ENCODE measurements around the gene CATSPER4.

DNA sequence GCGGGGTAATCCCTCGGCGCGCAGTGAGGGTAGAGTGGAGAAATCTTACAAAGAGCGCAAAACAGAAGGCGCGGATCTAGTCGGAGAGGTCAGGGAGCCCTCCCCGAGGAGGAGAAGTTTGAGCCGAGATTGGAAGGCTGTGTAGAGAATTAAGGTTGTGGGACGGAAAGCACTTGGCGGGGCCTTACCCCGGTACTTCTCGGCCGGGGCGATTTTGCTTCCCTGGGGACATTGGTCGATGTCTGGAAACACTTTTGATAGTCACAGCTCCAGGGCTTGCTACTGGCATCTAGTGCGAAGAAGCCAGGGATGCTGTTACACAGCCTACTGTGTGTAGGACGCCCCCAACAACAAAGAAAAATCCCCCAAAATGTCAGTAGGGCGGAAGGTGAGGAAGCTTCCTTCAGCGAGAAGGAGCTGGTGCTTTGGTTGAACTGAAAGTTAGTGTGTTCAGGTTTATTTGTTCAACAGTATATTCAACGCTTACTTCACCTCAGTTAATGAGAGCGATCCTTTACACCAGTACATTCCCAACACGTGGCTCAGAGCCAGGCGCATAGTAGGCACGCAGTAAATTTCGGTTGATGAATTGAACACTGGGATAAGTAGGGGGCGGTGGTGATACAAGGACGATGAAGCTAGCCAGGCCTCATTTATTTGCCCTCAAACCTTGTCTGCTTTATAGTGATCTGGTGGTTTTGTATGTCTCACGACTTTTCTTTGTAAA is 44.4 kb downstream of the CATSPER4 start:
- TF ChIP-seq EZH2 (IDR thresholded peaks at IDR 0.05; ENCODE audit: low read depth, low read length, severe bottlenecking) (no peak), CEBPB (IDR thresholded peaks at IDR 0.05; ENCODE audit: low read depth, low read length) (no peak), RAD21 (IDR thresholded peaks at IDR 0.05 in 1 of 2, conservative IDR thresholded peaks at IDR 0.05 in 1 of 2; ENCODE audit: low read depth in 2 of 2, low read length in 2 of 2) (no peak; a peak in 1 of 4 replicates), ZNF274 (IDR thresholded peaks at IDR 0.05; ENCODE audit: borderline replicate concordance, extremely low read depth, low read length) (no peak), CHD2 (IDR thresholded peaks at IDR 0.05; ENCODE audit: low read length) (no peak), BRCA1 (IDR thresholded peaks at IDR 0.05; ENCODE audit: low read depth, low read length) (no peak), POLR2AphosphoS5 (IDR thresholded peaks at IDR 0.05; ENCODE audit: low read depth, low read length) (no peak; the same call in 1 of the 2 replicates)
- TF ChIP-seq, protein P1, sequence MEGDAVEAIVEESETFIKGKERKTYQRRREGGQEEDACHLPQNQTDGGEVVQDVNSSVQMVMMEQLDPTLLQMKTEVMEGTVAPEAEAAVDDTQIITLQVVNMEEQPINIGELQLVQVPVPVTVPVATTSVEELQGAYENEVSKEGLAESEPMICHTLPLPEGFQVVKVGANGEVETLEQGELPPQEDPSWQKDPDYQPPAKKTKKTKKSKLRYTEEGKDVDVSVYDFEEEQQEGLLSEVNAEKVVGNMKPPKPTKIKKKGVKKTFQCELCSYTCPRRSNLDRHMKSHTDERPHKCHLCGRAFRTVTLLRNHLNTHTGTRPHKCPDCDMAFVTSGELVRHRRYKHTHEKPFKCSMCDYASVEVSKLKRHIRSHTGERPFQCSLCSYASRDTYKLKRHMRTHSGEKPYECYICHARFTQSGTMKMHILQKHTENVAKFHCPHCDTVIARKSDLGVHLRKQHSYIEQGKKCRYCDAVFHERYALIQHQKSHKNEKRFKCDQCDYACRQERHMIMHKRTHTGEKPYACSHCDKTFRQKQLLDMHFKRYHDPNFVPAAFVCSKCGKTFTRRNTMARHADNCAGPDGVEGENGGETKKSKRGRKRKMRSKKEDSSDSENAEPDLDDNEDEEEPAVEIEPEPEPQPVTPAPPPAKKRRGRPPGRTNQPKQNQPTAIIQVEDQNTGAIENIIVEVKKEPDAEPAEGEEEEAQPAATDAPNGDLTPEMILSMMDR (IDR thresholded peaks at IDR 0.05; ENCODE audit: control extremely low read depth in 1 of 3, insufficient read depth in 1 of 3, low read depth in 1 of 3, low read length in 3 of 3) = peak in 1 of 3 experiments; percentile 24; a peak in 1 of 4 replicates
- TF ChIP-seq, protein P2, sequence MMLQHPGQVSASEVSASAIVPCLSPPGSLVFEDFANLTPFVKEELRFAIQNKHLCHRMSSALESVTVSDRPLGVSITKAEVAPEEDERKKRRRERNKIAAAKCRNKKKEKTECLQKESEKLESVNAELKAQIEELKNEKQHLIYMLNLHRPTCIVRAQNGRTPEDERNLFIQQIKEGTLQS (IDR thresholded peaks at IDR 0.05; ENCODE audit: insufficient read depth, low read depth, low read length) = no peak

All from H1 (cell line).